Suppressor macrophage treated with lipopolysaccharide for 1 hour (primary cell): ENCODE measurements around the gene TAB3.
A peak's percentile ranks its signal among the peaks of the same experiment; 100 is the strongest.

Experiments used
- DNase-seq, 3 donors: peaks; one replicate each; pipeline ENCODE4 v3.0.0-alpha.2; 2020 to 2022

Gene TAB3

DNA sequence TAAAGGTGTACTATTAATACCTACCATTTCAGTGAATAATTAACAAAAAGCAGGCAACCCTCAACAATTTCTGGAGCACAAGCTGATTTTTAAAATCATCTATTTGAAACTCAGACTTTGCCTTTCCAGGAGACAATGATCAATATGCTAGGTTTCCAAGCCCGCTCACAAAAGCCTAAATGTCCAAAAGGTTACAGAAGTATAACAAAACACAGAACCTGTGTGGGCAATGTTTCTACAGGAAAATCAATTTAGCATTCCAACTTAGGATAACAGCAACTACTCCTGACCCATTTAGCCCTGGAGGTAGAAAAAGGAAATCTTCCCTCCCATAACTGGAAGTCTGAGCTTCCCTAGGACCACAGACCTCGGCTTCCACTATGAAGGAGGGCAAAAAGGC is 3.9 kb downstream of the TAB3 start:
- DNase-seq = no peak

GRCh38 chrX:30883138-30883537 is 5.9 kb downstream of the TAB3 start:
- DNase-seq = no peak

GRCh38 chrX:30881797-30882196 is 7.3 kb downstream of the TAB3 start:
- no peak for DNase-seq

GRCh38 chrX:30881390-30881789 is 7.7 kb downstream of the TAB3 start:
- DNase-seq = no peak

DNA sequence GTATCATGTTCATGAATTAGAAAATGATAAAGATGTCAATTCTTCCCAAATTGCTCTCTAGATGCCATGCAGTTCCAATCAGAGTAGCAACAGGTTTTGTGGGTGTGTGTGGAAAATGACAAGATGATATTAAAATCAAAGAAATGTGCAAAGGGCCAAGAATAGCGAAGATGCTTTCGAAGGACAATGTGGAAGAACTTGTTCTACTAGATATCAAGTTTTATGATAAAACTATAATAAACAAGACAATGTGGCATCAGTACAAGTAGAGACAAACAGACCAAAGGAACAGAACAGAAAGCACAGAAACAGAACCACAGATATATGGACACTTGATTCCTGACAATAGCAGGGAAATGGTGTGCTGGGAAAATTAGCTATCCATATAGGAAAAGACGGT is 9.0 kb downstream of the TAB3 start:
- DNase-seq = no peak

DNA sequence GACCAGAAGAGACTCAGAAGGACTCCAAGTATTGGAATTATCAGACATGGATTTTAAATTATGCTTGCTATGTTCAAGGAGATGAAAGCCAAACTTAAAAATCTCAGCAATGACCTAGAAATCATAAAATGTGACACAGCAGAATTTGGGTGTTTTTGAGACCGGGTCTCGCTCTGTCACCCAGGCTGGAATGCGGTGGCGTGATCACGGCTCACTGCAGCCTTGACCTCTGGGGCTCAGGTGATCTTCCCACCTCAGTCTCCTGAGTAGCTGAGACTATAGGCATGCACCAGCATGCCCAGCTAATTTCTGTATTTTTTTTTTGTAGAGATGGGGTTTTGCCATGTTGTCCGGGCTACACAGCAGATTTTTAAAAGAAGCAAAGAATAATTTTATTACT is 12.7 kb downstream of the TAB3 start:
- DNase-seq = no peak

DNA sequence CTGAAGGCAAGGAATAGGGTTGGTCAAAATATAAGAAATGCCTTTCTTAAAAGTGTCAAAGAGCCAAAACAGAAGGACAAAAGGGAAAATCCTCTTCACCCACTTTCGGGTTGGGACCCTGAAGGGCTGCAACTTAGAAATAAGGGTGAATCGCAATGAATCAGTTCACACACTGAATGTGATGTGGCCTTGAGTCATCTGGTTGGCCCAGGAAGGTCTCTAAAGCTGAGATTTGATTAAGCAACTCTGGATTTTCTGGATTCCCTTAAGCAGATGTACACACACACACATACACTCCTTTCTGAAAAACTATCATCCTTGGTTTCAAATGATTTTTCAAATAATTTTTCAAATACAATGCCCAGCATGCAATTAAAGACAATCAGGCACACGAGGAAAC is 13.1 kb downstream of the TAB3 start:
- DNase-seq = peak; percentile 77 to 91 (median 88)

- DNase-seq = peak; percentile 28 to 48 (median 46)
Observed at GRCh38 chrX:30874851-30875250, 14.2 kb downstream of the TAB3 start.

GRCh38 chrX:30870572-30870971 is 18.5 kb downstream of the TAB3 start:
- no peak for DNase-seq

DNA sequence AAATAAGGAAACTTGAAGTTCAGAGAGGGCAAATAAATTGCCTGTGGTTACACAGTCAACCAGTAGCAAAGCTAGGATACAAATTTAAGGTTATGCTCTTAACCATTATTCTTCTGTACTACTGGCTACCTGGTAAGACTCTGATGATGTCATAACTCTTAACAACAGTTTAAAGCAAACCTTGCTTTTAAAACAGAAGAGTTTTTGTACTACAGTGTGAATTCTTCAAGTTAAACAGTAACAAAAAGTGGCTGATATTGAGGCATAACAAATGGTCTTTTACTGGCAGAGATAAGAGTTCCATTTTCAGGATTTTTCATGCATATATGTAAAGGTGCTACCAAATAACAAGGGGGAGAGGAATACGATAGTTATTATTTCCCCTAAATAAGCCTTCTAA is 23.4 kb downstream of the TAB3 start:
- no peak for DNase-seq

- DNase-seq = peak in 2 of 3 donors; percentile 20 to 25
Observed at GRCh38 chrX:30865015-30865414, 24.0 kb downstream of the TAB3 start.

GRCh38 chrX:30864383-30864785 is 24.7 kb downstream of the TAB3 start:
- DNase-seq = peak; percentile 51 to 67 (median 62)

GRCh38 chrX:30863974-30864373 is 25.1 kb downstream of the TAB3 start:
- peak in 2 of 3 donors; percentile 27 to 42 for DNase-seq

DNA sequence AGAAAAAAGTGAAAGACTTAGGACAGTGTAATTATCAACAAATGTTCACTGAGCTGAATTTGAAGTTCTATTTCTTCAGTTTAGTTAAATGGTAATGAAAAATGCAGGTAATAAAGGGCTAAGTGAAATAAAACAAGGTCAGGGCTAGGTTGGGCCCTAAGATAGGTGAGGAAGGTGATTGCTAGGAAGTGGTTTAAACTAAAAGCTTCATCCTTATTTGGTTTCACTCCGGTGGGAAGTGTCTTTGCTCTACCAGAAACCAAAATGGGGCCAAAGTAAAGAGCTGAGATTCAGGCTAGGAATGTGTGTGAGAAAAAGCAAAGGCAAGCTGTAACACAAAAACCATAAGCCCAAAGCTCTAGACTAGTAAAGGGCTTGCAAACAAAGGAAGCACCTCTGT is 31.0 kb downstream of the TAB3 start:
- no peak for DNase-seq

GRCh38 chrX:30851449-30851848 is 37.6 kb downstream of the TAB3 start:
- no peak for DNase-seq

GRCh38 chrX:30835373-30835772 is 53.7 kb downstream of the TAB3 start:
- no peak for DNase-seq

- DNase-seq = no peak
Observed at GRCh38 chrX:30833896-30834295, 55.2 kb downstream of the TAB3 start.

DNA sequence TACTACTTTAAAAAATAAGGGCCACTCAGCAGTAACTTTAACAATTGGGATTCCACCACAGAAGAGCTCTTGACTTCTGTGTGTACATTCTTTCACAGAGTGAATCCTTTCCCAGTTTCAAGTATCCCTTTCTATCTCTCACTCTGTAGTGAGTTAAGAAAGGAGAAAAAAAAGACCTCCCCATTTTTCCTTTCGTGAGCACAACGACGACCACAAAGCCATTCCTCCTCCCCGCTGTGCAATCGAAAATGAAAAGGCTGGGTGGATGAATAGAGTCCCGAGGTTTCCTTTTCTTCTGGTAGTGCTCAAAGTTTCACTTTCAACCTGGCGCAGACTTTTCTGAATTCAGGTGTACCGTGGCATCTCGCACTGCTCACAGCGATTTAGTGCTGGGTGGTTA is 58.0 kb downstream of the TAB3 start:
- DNase-seq = no peak

- no peak for DNase-seq
Observed at GRCh38 chrX:30830326-30830943, 58.6 kb downstream of the TAB3 start.

- no peak for DNase-seq
Observed at GRCh38 chrX:30824275-30824674, 64.8 kb downstream of the TAB3 start.

DNA sequence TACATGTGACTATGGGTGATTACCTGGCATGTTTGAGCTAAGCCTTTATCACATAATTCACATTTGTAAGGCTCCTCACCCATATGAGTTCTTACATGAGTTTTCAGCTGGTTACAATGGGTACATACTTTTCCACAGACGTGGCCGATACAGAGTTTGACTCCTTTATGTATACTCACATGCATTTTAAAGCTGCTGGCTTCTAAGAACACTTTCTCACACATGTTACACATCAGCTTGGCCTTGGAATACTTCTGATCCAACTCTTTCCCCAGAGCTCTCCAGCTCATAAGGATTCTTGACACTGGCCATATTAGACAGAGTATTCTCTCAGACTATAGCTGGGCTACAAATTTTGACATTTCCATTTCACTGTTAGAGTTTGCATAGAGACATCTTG is 66.3 kb downstream of the TAB3 start:
- DNase-seq = no peak

- DNase-seq = peak; percentile 36 to 41 (median 38)
Observed at GRCh38 chrX:30822068-30822681, 66.9 kb downstream of the TAB3 start.

- no peak for DNase-seq
Observed at GRCh38 chrX:30821116-30821515, 67.9 kb downstream of the TAB3 start.

- DNase-seq = no peak
Observed at GRCh38 chrX:30819080-30819479, 70.0 kb downstream of the TAB3 start.

DNA sequence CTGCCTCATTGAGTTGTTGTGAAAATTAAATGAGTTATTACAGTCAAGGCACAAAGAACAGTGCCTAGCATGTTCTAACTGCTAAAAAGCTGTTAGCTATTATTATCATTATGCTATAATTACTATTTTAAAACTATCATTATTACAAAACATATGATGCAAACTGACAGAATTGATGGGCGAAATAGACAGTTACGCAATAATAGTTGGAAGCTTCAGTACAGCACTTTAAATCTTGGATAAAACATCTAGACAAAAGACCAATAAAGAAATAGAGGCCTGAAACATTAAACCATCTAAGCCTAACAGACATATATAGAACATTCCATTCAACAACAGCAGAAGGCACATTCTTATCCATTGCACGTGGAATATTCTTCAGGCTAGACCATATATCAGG is 73.0 kb downstream of the TAB3 start:
- DNase-seq = no peak
